NCI-H226 (cell line): ENCODE results near the gene TPGS2.
A peak's percentile ranks its signal among the peaks of the same experiment; 100 is the strongest.
"Not testable (repeated sequence)": the region's sequence is repeated elsewhere in the genome, so short reads cannot be mapped to it uniquely, and the experiment has no call there.

ENCODE experiments used
- DNase-seq: peaks from one replicate; pipeline ENCODE4 v3.0.0-alpha.2; 2015

TPGS2 gene

GRCh38 chr18:36828630-36829361, at the start of gene TPGS2, which contains the start of gene KIAA1328:
TPGS2 (minus strand) TSS chr18:36829002; CDS start chr18:36828767, 235 bp downstream.
KIAA1328 (plus strand) TSS chr18:36829127; CDS start chr18:36829139, 12 bp downstream.
- DNase-seq = peak; percentile 74

DNA sequence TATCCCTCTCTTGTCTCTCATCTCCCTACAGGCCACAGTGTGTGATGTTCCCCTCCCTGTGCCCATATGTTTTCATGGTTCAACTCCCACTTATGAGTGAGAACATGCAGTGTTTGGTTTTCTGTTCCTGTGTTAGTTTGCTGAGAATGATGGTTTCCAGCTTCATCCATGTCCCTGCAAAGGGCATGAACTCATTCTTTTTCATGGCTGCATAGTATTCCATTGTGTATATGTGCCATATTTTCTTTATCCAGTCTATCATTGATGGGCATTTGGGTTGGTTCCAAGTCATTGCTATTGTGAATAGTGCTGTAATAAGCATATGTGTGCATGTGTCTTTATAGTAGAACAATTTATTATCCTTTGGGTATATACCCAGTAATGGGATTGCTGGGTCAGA, 45.0 kb upstream of the TPGS2 start:
- DNase-seq = not testable (repeated sequence)

DNA sequence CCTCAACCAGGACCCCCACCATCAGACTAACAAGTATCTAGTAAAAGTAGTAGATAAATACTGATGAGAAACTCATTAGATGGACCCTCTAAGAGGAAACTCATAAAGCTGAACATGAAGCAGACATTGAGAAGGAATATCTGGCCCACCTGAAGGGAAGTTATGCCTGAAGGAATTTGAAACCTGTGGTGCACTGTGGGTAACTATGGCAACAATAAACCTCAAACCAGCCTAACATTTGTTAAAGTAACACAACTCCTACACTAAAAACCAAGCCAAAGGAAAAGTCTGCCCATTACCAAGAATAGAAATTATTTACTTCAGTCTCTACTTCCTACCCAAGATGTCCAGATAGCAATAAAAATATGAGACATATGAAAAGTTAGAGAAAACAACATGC, 43.5 kb upstream of the TPGS2 start:
- DNase-seq = peak; percentile 3

- no peak for DNase-seq
Measured at GRCh38 chr18:36871801-36872200, 43.0 kb upstream of the TPGS2 start.

- DNase-seq = no peak
Measured at GRCh38 chr18:36867056-36867455, 38.3 kb upstream of the TPGS2 start.

DNA sequence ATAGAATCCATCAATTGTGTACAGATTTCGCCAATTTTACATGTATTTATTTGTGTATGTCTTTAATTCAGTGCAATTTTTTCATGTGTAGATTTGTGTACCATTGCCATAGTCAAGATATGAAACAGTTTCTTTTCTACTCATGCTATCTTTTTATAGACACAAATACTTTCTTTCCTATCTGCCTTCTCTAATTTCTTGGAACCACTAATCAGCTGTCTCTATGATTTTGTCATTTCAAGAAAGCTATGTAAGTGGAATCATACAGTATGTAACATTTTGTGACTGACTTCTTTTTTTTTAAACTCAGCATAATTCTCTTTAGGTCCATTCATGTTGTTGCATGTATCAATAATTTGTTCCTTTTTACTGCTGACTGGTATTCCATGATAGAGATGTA, 33.4 kb upstream of the TPGS2 start:
- DNase-seq = no peak

DNA sequence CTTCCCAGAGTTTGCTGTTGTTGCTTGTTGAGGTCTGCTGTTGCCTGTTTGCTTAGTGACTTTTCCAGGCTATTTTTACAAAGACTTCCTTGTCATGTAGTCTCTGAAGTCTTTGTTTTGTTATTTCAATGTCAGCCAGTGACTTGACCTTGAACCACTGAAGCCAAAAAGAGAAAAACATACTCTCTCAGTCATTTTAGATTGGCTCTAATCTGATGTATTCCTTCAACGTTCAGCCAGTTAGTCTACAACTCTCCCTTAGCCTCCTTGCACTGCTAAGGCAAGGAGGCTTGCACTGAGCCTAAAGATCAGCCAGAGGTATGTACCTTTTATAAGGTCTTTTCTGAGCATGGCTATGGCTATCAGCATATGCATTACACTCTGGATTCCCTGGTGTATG, 28.0 kb upstream of the TPGS2 start:
- no peak for DNase-seq

- DNase-seq = no peak
Measured at GRCh38 chr18:36851202-36851590, 22.4 kb upstream of the TPGS2 start.

DNA sequence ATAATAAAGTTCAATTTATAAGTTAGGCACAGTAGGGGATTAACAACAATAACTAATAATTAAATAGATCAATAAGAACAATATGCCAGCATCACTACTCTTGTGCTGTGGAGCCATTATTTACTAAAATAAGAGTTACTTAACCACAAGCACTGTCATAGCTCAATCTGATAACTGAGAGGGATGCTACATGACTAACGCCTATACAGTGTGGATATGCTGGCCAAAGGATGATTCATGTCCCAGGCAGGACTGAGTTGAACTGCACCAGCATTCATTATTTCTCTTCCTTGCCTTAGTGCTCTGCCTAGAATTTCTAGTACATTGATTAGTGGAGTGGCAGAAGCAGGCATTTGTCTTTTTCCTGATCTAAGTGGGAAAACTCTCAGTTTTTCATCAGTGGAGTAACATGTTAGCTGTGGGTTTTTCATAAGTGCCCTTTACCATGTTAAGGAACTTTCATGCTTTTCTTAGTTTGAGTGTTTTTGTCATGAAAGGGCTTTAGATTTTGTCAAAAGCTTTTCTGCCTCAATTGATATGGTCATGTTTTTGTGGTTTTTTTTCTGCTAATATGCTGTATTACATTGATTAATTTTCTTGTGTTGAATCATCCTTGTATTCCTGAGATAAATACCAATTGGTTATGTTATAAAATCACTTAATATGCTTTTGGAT, 21.9 kb upstream of the TPGS2 start:
- DNase-seq = peak; percentile 77

DNA sequence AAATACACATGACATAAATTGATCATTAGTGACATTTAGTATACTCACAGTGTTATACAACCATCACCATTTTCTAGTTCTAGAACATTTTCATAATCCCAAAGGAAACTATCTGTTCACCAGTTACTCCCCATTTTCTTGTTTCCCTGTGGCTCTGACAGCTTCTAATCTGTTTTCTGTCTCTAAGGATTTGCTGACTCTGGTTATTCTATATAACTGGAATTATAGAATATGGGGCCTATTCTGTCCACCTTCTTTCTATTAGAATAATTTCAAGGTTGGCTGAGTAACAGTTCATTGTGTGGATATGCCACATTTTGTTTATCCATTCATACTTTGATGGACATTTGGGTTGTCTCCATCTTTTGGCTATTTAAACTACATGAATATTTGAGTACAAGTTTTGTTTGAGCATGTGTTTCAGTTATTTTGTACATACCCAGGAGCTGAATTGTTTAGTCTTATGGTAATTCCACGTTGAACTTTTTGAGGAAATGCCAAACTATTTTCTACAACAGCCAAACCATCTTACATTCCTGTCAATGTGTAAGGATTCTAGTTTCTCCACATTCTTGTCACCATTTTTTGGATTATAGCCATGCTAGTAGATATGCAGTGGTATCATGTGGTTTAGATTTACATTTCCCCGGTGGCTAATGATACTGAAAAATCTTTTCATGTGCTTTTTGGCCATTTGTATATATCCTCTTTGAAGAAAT, 20.6 kb upstream of the TPGS2 start:
- peak; percentile 5 for DNase-seq

GRCh38 chr18:36848609-36849008, 19.8 kb upstream of the TPGS2 start:
- DNase-seq = no peak

DNA sequence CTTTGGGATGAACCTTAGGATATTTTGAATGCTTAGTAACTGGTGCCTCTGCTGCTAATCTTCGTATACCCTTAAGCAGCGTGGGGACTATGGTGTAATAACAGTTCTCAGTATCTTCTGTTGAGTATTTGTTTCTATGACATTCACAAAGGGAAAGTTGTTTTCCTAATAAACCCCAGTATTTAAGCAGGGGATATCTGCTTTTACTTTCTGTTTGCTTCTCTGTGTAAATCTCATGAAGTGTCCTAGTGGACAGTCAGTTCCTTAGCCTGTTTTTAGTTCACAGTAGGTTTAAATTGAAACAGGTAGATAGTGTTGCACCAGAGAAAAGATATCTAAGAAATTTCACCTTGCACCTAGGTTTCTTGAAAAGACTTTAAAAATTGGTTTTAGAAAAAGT, 15.0 kb upstream of the TPGS2 start:
- no peak for DNase-seq

DNA sequence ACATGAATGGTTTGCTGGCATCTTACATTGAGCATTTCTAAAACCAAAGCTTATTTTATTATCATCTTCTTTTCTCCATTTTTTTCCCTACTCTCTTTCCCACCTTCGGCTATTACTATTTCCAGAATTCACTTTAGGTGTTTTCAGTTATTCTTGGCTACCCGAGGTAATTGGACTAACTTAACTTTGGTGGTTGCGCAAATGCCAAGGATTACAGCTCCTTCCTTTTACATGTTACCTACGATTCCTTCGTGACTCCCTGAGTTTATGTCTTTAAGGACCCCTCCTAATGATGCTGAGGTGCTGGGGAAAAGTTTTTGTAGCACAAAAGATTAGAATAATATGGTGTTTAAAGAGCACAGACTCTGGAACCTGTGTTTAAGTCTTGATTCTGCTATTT, 14.4 kb upstream of the TPGS2 start:
- DNase-seq = no peak

GRCh38 chr18:36839835-36840234, 11.0 kb upstream of the TPGS2 start:
- no peak for DNase-seq

DNA sequence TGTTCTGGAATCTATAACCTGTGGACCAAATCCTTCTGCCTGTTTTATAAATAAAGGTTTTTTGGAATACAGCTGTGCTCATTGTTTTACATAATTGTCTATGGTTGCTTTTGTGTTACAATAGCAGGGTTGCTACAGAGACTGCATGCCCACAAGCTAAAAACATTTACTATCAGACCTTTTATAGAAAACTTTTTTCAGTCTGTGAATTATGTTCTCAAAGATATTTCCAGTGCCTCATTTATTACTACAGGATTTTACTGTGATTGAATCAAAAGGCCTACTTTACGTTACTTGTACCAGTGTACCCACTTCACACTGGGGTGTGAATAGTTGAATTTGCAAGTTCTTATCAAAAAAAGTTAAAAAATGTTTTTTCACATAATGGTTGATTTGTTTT, 7.1 kb upstream of the TPGS2 start:
- no peak for DNase-seq

- DNase-seq = no peak
Measured at GRCh38 chr18:36833120-36833519, 4.3 kb upstream of the TPGS2 start.

DNA sequence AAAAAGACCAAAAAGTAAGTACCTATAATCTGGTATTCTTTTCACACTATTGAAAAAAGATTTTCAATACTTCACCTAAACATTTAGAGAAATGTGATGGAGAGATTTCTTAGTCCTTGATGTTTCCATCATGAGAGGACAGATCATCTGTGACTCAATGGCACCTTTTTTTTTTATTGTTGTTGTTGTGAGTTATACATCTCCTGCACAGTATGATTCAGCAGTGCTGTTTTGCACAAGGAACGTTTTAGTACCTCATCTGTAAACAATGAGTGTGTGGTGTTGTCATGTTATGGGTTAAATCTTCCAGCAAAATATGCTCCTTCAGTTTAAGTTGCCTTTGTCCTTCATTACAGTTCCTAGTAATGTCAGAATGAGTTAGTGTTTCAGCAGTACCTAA, 2.3 kb upstream of the TPGS2 start:
- no peak for DNase-seq

GRCh38 chr18:36830158-36830495, 1.3 kb upstream of the TPGS2 start:
- DNase-seq = no peak

- no peak for DNase-seq
Measured at GRCh38 chr18:36829362-36830157, 758 bp upstream of the TPGS2 start.

GRCh38 chr18:36828157-36828629, 609 bp downstream of the TPGS2 start:
- DNase-seq = peak; percentile 2

DNA sequence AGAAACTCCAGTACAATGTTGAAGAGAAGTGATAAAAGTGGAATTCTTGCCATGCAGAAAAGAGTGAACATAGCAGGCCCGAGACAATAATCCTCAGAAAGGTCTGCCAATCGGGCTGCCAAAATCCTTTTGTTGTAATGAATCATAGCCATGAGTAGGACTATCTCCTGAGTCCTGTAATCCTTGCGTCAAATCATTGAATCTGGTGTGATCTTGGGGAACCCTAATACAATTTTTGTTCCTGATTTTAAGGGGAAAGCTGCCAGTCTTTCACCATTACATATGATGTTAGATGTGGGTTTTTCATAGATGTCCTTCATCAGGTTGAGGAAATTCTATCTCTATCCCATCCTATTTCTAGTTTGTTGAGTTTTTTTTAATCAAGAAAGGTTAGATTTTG, 2.2 kb downstream of the TPGS2 start:
- no peak for DNase-seq

- no peak for DNase-seq
Measured at GRCh38 chr18:36825526-36825925, 3.3 kb downstream of the TPGS2 start.

- DNase-seq = no peak
Measured at GRCh38 chr18:36821681-36822080, 7.1 kb downstream of the TPGS2 start.
